SK-N-SH (cell line): ENCODE data around the gene MORN2. TPM values are rescaled to one million over a fixed set of nuclear protein-coding genes. Genes with fewer than 3 reads are reported as not detected.

Experiments used
- CTCF ChIA-PET: fragments of 300-600, 350-600 bp; formaldehyde crosslinking; extraction: SDS; loops from one replicate; lab custom pipeline; 2021; lab: Yijun Ruan, JAX
- POLR2A ChIA-PET: fragments of 350-600 bp; sonication (Branson Sonifier 250); formaldehyde crosslinking; extraction: SDS; loops from one replicate; lab custom pipeline; 2020; ENCODE audit warnings: antibody characterized with exemption, inconsistent platforms; lab: Yijun Ruan, JAX
- DNase-seq: peaks from one replicate; pipeline ENCODE4 v3.0.0; 2012
- H2AFZ ChIP-seq: fragments of 200-600 bp; sonication (generic); 2 replicates; pipeline ENCODE4 v1.8.1; 2016; ENCODE audit warnings: antibody characterized with exemption, mild to moderate bottlenecking, low read depth
- H3F3A ChIP-seq: fragments of 200-600 bp; sonication (generic); replicated peaks from 2 replicates; pipeline ENCODE3; 2016; ENCODE audit warnings: antibody characterized with exemption, mild to moderate bottlenecking; ENCODE audit not compliant: insufficient read depth
- H3K27ac ChIP-seq, 2 experiments: fragments of 200-500 bp in 1 of 2; fragments of 200-600 bp in 1 of 2; sonication (Bioruptor generic) in 1 of 2; sonication (generic), shearing (Covaris generic) in 1 of 2; 2 replicates each; pipeline versions ENCODE4 v1.5.1 to v1.6.1; 2014 to 2016; ENCODE audit warnings: low read depth in 2 of 2, inconsistent platforms in 1 of 2, low read length in 1 of 2, mild to moderate bottlenecking in 1 of 2, mixed read lengths in 1 of 2
- H3K27me3 ChIP-seq: fragments of 200-600 bp; sonication (generic), shearing (Covaris generic); 2 replicates; pipeline ENCODE4 v1.6.1; 2016; ENCODE audit warnings: mixed run types; ENCODE audit not compliant: insufficient read depth
- H3K36me3 ChIP-seq, 2 experiments: fragments of 200-500 bp in 1 of 2; fragments of 200-600 bp in 1 of 2; sonication (Bioruptor generic) in 1 of 2; sonication (generic) in 1 of 2; replicated peaks in 1 of 2; 2 replicates each; pipeline versions ENCODE3 to v1.5.1; 2014 to 2016; ENCODE audit warnings: low read length in 1 of 2, mild to moderate bottlenecking in 1 of 2; ENCODE audit not compliant: insufficient read depth in 2 of 2, control insufficient read depth in 1 of 2
- H3K4me1 ChIP-seq, 2 experiments: fragments of 200-500 bp in 1 of 2; fragments of 200-600 bp in 1 of 2; sonication (Bioruptor generic) in 1 of 2; sonication (generic), shearing (Covaris generic) in 1 of 2; 2 replicates each; pipeline versions ENCODE4 v1.5.1 to v1.6.1; 2014 to 2016; ENCODE audit warnings: low read depth in 1 of 2, low read length in 1 of 2, mixed run types in 1 of 2; ENCODE audit not compliant: insufficient read depth in 2 of 2, control insufficient read depth in 1 of 2
- H3K4me2 ChIP-seq: fragments of 200-600 bp; sonication (generic), shearing (Covaris generic); 2 replicates; pipeline ENCODE4 v1.6.1; 2017; ENCODE audit warnings: mixed run types
- H3K4me3 ChIP-seq, 2 experiments: fragments of 200-500 bp in 1 of 2; fragments of 200-600 bp in 1 of 2; sonication (Bioruptor generic) in 1 of 2; sonication (generic), shearing (Covaris generic) in 1 of 2; 2 replicates each; pipeline versions ENCODE4 v1.5.1 to v1.8.1; 2014 to 2016; ENCODE audit warnings: low read depth in 2 of 2, inconsistent platforms in 1 of 2, low read length in 1 of 2, mild to moderate bottlenecking in 1 of 2, mixed read lengths in 1 of 2, moderate library complexity in 1 of 2
- H3K79me2 ChIP-seq: fragments of 200-600 bp; sonication (generic); 2 replicates; pipeline ENCODE4 v1.8.1; 2017; ENCODE audit warnings: mild to moderate bottlenecking; ENCODE audit not compliant: insufficient read depth
- H3K9ac ChIP-seq: fragments of 200-600 bp; sonication (generic); 2 replicates; pipeline ENCODE4 v1.6.1; 2017; ENCODE audit warnings: mixed run types
- H3K9me2 ChIP-seq: fragments of 200-600 bp; sonication (generic); 2 replicates; pipeline ENCODE4 v1.6.1; 2017; ENCODE audit warnings: mixed run types
- H3K9me3 ChIP-seq: fragments of 200-600 bp; sonication (generic); 2 replicates; pipeline ENCODE4 v1.6.1; 2017; ENCODE audit warnings: mixed run types, mild to moderate bottlenecking, moderate library complexity
- H4K20me1 ChIP-seq: fragments of 200-600 bp; sonication (generic); 2 replicates; pipeline ENCODE4 v1.6.1; 2017; ENCODE audit warnings: mild to moderate bottlenecking, mixed run types; ENCODE audit not compliant: insufficient read depth
- CHD2 ChIP-seq: fragments of 150-350 bp; IDR thresholded peaks from 2 replicates; pipeline ENCODE4 v1.6.1; 2018; ENCODE audit warnings: low read length; ENCODE audit not compliant: partially characterized antibody
- ELF1 ChIP-seq: IDR thresholded peaks from 2 replicates; pipeline ENCODE4 v1.4.0; 2012
- FOXJ3 ChIP-seq: sonication (generic); formaldehyde crosslinking; IDR thresholded peaks from 2 replicates; pipeline ENCODE4 v1.5.1; 2020; ENCODE audit warnings: mild to moderate bottlenecking, missing genetic modification reagents
- FOXM1 ChIP-seq: IDR thresholded peaks from 2 replicates; pipeline ENCODE4 v1.4.0; 2012; ENCODE audit warnings: low read depth, mild to moderate bottlenecking
- GABPA ChIP-seq: IDR thresholded peaks from 2 replicates; pipeline ENCODE4 v1.4.0; 2012; ENCODE audit warnings: low read depth, mild to moderate bottlenecking
- GATA2 ChIP-seq: sonication (generic); formaldehyde crosslinking; IDR thresholded peaks from 2 replicates; pipeline ENCODE4 v1.5.0; 2020; ENCODE audit warnings: mild to moderate bottlenecking, missing genetic modification reagents
- NRF1 ChIP-seq: IDR thresholded peaks from 2 replicates; pipeline ENCODE4 v1.6.1; 2012; ENCODE audit warnings: low read depth, mild to moderate bottlenecking, low read length
- RCOR1 ChIP-seq: fragments of 150-350 bp; IDR thresholded peaks from 2 replicates; pipeline ENCODE4 v1.6.1; 2017; ENCODE audit warnings: antibody characterized with exemption, low read length
- RFX5 ChIP-seq: IDR thresholded peaks from 2 replicates; pipeline ENCODE4 v1.6.1; 2012; ENCODE audit warnings: mild to moderate bottlenecking, improper control_type of control experiment, low read length
- SIN3A ChIP-seq: IDR thresholded peaks from 2 replicates; pipeline ENCODE4 v1.6.1; 2012; ENCODE audit warnings: low read depth, mild to moderate bottlenecking, low read length, moderate library complexity, borderline replicate concordance
- SMC3 ChIP-seq: IDR thresholded peaks from 2 replicates; pipeline ENCODE4 v1.6.1; 2012; ENCODE audit warnings: low read depth, low read length, improper control_type of control experiment
- TAF1 ChIP-seq: IDR thresholded peaks from 2 replicates; pipeline ENCODE4 v1.6.1; 2012; ENCODE audit warnings: low read depth, mild to moderate bottlenecking, low read length, moderate library complexity, borderline replicate concordance
- TCF12 ChIP-seq: IDR thresholded peaks from 2 replicates; pipeline ENCODE4 v1.4.0; 2012
- YY1 ChIP-seq: IDR thresholded peaks from 2 replicates; pipeline ENCODE4 v1.4.0; 2012; ENCODE audit warnings: low read depth, mild to moderate bottlenecking
- WGBS: methylation state at CpG from one replicate; pipeline ENCODE4 v1.1.6; 2017; ENCODE audit warnings: low lambda C conversion rate; 5-methylcytosine and 5-hydroxymethylcytosine counted together
- polyA plus RNA-seq, 3 experiments: library from polyadenylated mRNA; depleted of rRNA; stranded (reverse); fragments of >200 nt; gene quantifications; 2 replicates each; pipeline ENCODE4 v1.2.3, GENCODE V29; 2012
- TF ChIP-seq, protein P1 (sequence below): fragments of 150-350 bp; IDR thresholded peaks from 2 replicates; pipeline ENCODE4 v1.6.1; 2017; ENCODE audit warnings: antibody characterized with exemption, low read length, low read depth, borderline replicate concordance
- TF ChIP-seq, protein P2 (sequence below): IDR thresholded peaks from 2 replicates; pipeline ENCODE4 v1.4.0; 2012; ENCODE audit warnings: low read depth, borderline replicate concordance
- TF ChIP-seq, protein P3 (sequence below): IDR thresholded peaks from 2 replicates; pipeline ENCODE4 v1.4.0; 2012; ENCODE audit warnings: low read depth, borderline replicate concordance
- TF ChIP-seq, protein P4 (sequence below): fragments of 200-600 bp; sonication (generic); IDR thresholded peaks from 2 replicates; pipeline ENCODE4 v1.6.1; 2017; ENCODE audit warnings: antibody characterized with exemption, mild to moderate bottlenecking, moderate library complexity
- TF ChIP-seq, protein P5 (sequence below): fragments of 150-350 bp; IDR thresholded peaks from 2 replicates; pipeline ENCODE4 v1.6.1; 2016; ENCODE audit warnings: mild to moderate bottlenecking, low read depth, low read length
- TF ChIP-seq, protein P6 (sequence below): IDR thresholded peaks from 2 replicates; pipeline ENCODE4 v1.4.0; 2012; ENCODE audit warnings: low read depth

Gene MORN2
- polyA plus RNA-seq, 1 of the 3 experiments (the other 2 are of a cell fraction): 23.2 TPM

DNA sequence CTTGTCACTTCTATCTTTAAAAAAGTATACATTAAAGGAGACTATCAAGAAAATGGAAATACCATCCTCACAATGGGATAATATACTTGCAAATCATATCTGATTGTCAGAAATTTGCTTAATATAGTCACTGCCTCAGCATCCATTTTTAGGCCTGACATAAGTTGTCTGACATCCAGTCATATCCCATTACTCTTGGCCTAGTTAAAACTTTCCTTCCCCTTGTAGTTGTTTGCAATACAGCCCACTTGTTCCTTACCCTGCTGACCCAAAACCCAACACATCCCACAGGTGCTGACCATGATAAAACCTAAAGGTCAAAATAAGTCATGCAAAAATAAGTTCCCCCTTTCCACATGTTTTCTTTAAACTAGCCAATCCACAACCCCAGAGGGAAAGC lies 10.3 kb downstream of the MORN2 start (continued):
- TF ChIP-seq, protein P1, sequence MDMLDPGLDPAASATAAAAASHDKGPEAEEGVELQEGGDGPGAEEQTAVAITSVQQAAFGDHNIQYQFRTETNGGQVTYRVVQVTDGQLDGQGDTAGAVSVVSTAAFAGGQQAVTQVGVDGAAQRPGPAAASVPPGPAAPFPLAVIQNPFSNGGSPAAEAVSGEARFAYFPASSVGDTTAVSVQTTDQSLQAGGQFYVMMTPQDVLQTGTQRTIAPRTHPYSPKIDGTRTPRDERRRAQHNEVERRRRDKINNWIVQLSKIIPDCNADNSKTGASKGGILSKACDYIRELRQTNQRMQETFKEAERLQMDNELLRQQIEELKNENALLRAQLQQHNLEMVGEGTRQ: no peak
- TF ChIP-seq, protein P2, sequence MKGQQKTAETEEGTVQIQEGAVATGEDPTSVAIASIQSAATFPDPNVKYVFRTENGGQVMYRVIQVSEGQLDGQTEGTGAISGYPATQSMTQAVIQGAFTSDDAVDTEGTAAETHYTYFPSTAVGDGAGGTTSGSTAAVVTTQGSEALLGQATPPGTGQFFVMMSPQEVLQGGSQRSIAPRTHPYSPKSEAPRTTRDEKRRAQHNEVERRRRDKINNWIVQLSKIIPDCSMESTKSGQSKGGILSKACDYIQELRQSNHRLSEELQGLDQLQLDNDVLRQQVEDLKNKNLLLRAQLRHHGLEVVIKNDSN: no peak
- TF ChIP-seq YY1 (no peak), FOXM1 (no peak), RFX5 (no peak), SIN3A (no peak), GABPA (no peak), SMC3 (no peak)
- TF ChIP-seq, protein P3, sequence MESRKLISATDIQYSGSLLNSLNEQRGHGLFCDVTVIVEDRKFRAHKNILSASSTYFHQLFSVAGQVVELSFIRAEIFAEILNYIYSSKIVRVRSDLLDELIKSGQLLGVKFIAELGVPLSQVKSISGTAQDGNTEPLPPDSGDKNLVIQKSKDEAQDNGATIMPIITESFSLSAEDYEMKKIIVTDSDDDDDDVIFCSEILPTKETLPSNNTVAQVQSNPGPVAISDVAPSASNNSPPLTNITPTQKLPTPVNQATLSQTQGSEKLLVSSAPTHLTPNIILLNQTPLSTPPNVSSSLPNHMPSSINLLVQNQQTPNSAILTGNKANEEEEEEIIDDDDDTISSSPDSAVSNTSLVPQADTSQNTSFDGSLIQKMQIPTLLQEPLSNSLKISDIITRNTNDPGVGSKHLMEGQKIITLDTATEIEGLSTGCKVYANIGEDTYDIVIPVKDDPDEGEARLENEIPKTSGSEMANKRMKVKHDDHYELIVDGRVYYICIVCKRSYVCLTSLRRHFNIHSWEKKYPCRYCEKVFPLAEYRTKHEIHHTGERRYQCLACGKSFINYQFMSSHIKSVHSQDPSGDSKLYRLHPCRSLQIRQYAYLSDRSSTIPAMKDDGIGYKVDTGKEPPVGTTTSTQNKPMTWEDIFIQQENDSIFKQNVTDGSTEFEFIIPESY: no peak
- TF ChIP-seq, protein P4, sequence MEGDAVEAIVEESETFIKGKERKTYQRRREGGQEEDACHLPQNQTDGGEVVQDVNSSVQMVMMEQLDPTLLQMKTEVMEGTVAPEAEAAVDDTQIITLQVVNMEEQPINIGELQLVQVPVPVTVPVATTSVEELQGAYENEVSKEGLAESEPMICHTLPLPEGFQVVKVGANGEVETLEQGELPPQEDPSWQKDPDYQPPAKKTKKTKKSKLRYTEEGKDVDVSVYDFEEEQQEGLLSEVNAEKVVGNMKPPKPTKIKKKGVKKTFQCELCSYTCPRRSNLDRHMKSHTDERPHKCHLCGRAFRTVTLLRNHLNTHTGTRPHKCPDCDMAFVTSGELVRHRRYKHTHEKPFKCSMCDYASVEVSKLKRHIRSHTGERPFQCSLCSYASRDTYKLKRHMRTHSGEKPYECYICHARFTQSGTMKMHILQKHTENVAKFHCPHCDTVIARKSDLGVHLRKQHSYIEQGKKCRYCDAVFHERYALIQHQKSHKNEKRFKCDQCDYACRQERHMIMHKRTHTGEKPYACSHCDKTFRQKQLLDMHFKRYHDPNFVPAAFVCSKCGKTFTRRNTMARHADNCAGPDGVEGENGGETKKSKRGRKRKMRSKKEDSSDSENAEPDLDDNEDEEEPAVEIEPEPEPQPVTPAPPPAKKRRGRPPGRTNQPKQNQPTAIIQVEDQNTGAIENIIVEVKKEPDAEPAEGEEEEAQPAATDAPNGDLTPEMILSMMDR: no peak

DNA sequence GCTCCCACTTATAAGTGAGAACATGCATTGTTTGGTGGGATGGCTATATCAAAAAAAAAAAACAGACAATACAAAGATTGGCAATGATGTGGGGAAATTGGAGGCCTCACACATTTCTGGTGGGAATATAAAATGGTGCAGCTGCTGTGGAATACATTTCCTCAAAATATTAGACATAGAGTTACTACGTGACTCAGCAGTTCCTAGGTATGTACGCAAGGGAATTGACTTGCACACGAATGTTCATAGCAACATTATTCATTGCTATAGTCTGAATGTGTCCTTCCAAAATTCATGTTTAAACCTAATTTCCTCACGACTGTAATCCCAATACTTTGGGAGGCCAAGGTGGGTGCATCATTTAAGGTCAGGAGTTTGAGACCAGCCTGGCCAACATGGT lies 11.6 kb downstream of the MORN2 start:
- no peaks in the 10 kb centered on the region for H3F3A ChIP-seq
- DNase-seq: no peak
- no peak overlapping the region for H3K4me2 ChIP-seq
- peaks cover 2 to 4% of the 10 kb centered on the region in 2 experiments for H3K36me3 ChIP-seq
- H3K79me2 ChIP-seq: no peaks in the 10 kb centered on the region
- CTCF ChIA-PET: interaction anchor here (0.9 kb wide), 1 partner anchor 60 kb away, joined by 3 read pairs; no protein-coding TSS in a partner anchor
- no peaks in the 10 kb centered on the region for H3K9me3 ChIP-seq
- no peaks in the 10 kb centered on the region for H3K4me1 ChIP-seq
- no peaks in the 10 kb centered on the region for H4K20me1 ChIP-seq
- H3K4me3 ChIP-seq: no peak overlapping the region
- POLR2A ChIA-PET: no interaction called here
- TF ChIP-seq GATA2 (CRISPR knock-in tag): no peak
- TF ChIP-seq FOXJ3 (CRISPR knock-in tag): no peak
- TF ChIP-seq, protein P1: no peak
- no peak for TF ChIP-seq NRF1
- TF ChIP-seq, protein P5, sequence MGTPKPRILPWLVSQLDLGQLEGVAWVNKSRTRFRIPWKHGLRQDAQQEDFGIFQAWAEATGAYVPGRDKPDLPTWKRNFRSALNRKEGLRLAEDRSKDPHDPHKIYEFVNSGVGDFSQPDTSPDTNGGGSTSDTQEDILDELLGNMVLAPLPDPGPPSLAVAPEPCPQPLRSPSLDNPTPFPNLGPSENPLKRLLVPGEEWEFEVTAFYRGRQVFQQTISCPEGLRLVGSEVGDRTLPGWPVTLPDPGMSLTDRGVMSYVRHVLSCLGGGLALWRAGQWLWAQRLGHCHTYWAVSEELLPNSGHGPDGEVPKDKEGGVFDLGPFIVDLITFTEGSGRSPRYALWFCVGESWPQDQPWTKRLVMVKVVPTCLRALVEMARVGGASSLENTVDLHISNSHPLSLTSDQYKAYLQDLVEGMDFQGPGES: no peak
- no peak for TF ChIP-seq TAF1
- no peak for TF ChIP-seq TCF12
- no peak for TF ChIP-seq RCOR1
- no peak for TF ChIP-seq ELF1
- no peak for TF ChIP-seq CHD2
- TF ChIP-seq, protein P6, sequence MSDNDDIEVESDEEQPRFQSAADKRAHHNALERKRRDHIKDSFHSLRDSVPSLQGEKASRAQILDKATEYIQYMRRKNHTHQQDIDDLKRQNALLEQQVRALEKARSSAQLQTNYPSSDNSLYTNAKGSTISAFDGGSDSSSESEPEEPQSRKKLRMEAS: no peak
- TF ChIP-seq, all 33 proteins: peak for 0
- Histone ChIP-seq H3K9me2 (no peaks in the 10 kb centered on the region), H2AFZ (no peak overlapping the region), H3K9ac (no peak overlapping the region), H3K27ac (no peak overlapping the region), H3K27me3 (no peaks in the 10 kb centered on the region)
- 90% methylated on average over 4 of the region's 4 CpGs for WGBS
